IMR-90 (cell line): ENCODE results near the gene MS4A5. TPM values are rescaled to one million over a fixed set of nuclear protein-coding genes. Genes with fewer than 3 reads are reported as not detected.

Experiments used
- ATAC-seq: fragments of 200-7000 bp; cut with Tn5 transposase; 2 replicates; pipeline ENCODE4 v1.9.1; 2020; ENCODE audit warnings: low read depth, mild to moderate bottlenecking, moderate library complexity
- BruUV-seq: library from RNA; stranded (reverse); fragments of 400-500 nt; replicated peaks from 2 replicates; lab custom pipeline; 2021; lab: Mats Ljungman, UMichigan
- CTCF ChIA-PET: fragments of 300-600 bp; formaldehyde crosslinking; extraction: SDS; loops from one replicate; lab custom pipeline; 2021; ENCODE audit warnings: antibody characterized with exemption; lab: Yijun Ruan, JAX
- POLR2A ChIA-PET: fragments of 300-600 bp; sonication (Branson Sonifier 250); formaldehyde crosslinking; loops from one replicate; lab custom pipeline; 2022; ENCODE audit warnings: antibody characterized with exemption; ENCODE audit not compliant: unreplicated experiment; lab: Charles Lee
- DNase-seq: peaks from one replicate; pipeline ENCODE4 v3.0.0; 2013
- H2AFZ ChIP-seq: replicated peaks from 2 replicates; pipeline ENCODE3; 2013; ENCODE audit warnings: low read length, mild to moderate bottlenecking; ENCODE audit not compliant: poor library complexity
- H2AK5ac ChIP-seq: 2 replicates; pipeline ENCODE4 v1.6.1; 2013; ENCODE audit warnings: low read depth, low read length, inconsistent platforms
- H2AK9ac ChIP-seq: replicated peaks from 2 replicates; pipeline ENCODE3; 2013; ENCODE audit warnings: mild to moderate bottlenecking, low read depth, low read length, moderate library complexity; ENCODE audit not compliant: poor library complexity
- H2BK120ac ChIP-seq: 2 replicates; pipeline ENCODE4 v1.6.1; 2013; ENCODE audit warnings: low read depth, low read length, inconsistent platforms
- H2BK15ac ChIP-seq: 3 replicates; pipeline ENCODE4 v1.6.1; 2013; ENCODE audit warnings: low read depth, low read length, inconsistent platforms
- H2BK20ac ChIP-seq: 2 replicates; pipeline ENCODE4 v1.6.1; 2013; ENCODE audit warnings: low read depth, mild to moderate bottlenecking, inconsistent platforms, low read length, moderate library complexity
- H2BK5ac ChIP-seq: 2 replicates; pipeline ENCODE4 v1.6.1; 2013; ENCODE audit warnings: mild to moderate bottlenecking, low read depth, low read length, inconsistent platforms; ENCODE audit not compliant: poor library complexity, severe bottlenecking
- H3K14ac ChIP-seq: replicated peaks from 2 replicates; pipeline ENCODE4 v1.6.1; 2013; ENCODE audit warnings: low read depth, low read length, inconsistent platforms
- H3K18ac ChIP-seq: 2 replicates; pipeline ENCODE4 v1.6.1; 2013; ENCODE audit warnings: low read depth, low read length, control low read depth
- H3K23ac ChIP-seq: 2 replicates; pipeline ENCODE4 v1.6.1; 2013; ENCODE audit warnings: low read depth, low read length, inconsistent platforms
- H3K27ac ChIP-seq: 2 replicates; pipeline ENCODE4 v1.5.1; 2013; ENCODE audit warnings: mild to moderate bottlenecking, control low read depth, low read length; ENCODE audit not compliant: insufficient read depth
- H3K27me3 ChIP-seq: 2 replicates; pipeline ENCODE4 v1.6.1; 2013; ENCODE audit warnings: low read length; ENCODE audit not compliant: control insufficient read depth, insufficient read depth
- H3K36me3 ChIP-seq: 2 replicates; pipeline ENCODE4 v1.6.1; 2013; ENCODE audit warnings: low read length, mixed read lengths; ENCODE audit not compliant: control insufficient read depth, insufficient read depth
- H3K4ac ChIP-seq: 2 replicates; pipeline ENCODE4 v1.6.1; 2013; ENCODE audit warnings: low read depth, low read length, inconsistent platforms
- H3K4me1 ChIP-seq: 2 replicates; pipeline ENCODE4 v1.6.1; 2013; ENCODE audit warnings: low read length, mixed read lengths; ENCODE audit not compliant: control insufficient read depth, insufficient read depth
- H3K4me2 ChIP-seq: 2 replicates; pipeline ENCODE4 v1.6.1; 2013; ENCODE audit warnings: low read depth, mild to moderate bottlenecking, control low read depth, low read length, moderate library complexity
- H3K4me3 ChIP-seq: 2 replicates; pipeline ENCODE4 v1.5.1; 2013; ENCODE audit warnings: low read depth, mild to moderate bottlenecking, control low read depth, low read length, moderate library complexity; ENCODE audit not compliant: insufficient read depth
- H3K56ac ChIP-seq: 2 replicates; pipeline ENCODE4 v1.6.1; 2013; ENCODE audit warnings: low read length, inconsistent platforms; ENCODE audit not compliant: insufficient read depth; ENCODE audit errors: extremely low read depth
- H3K79me1 ChIP-seq, 2 experiments: 2 replicates each; pipeline ENCODE4 v1.6.1; 2013; ENCODE audit warnings: low read length in 2 of 2, inconsistent platforms in 1 of 2, low read depth in 1 of 2
- H3K9ac ChIP-seq: 2 replicates; pipeline ENCODE4 v1.6.1; 2013; ENCODE audit warnings: low read depth, low read length, control low read depth
- H3K9me1 ChIP-seq: 2 replicates; pipeline ENCODE4 v1.6.1; 2013; ENCODE audit warnings: low read length, inconsistent platforms; ENCODE audit not compliant: insufficient read depth
- H3K9me3 ChIP-seq: 2 replicates; pipeline ENCODE4 v1.6.1; 2013; ENCODE audit warnings: low read length; ENCODE audit not compliant: control insufficient read depth, insufficient read depth
- H4K20me1 ChIP-seq: 2 replicates; pipeline ENCODE4 v1.6.1; 2013; ENCODE audit warnings: low read length, inconsistent platforms; ENCODE audit not compliant: insufficient read depth
- H4K5ac ChIP-seq: 2 replicates; pipeline ENCODE4 v1.6.1; 2013; ENCODE audit warnings: mild to moderate bottlenecking, low read depth, low read length, control low read depth
- H4K8ac ChIP-seq, 2 experiments: 2 replicates each; pipeline ENCODE4 v1.6.1; 2013; ENCODE audit warnings: low read depth in 2 of 2, low read length in 2 of 2, control low read depth in 1 of 2, inconsistent platforms in 1 of 2
- H4K91ac ChIP-seq: 2 replicates; pipeline ENCODE4 v1.6.1; 2013; ENCODE audit warnings: low read depth, low read length, inconsistent platforms; ENCODE audit not compliant: insufficient read depth
- BHLHE40 ChIP-seq: fragments of 150-350 bp; IDR thresholded peaks from 2 replicates; pipeline ENCODE4 v1.6.1; 2016; ENCODE audit warnings: mild to moderate bottlenecking, low read depth, low read length
- CEBPB ChIP-seq: IDR thresholded peaks from 2 replicates; pipeline ENCODE4 v1.6.1; 2012; ENCODE audit warnings: low read depth, low read length, improper control_type of control experiment
- CHD1 ChIP-seq: IDR thresholded peaks from 2 replicates; pipeline ENCODE4 v1.6.1; 2012; ENCODE audit warnings: low read depth, low read length, improper control_type of control experiment
- FOS ChIP-seq: fragments of 150-350 bp; IDR thresholded peaks from 2 replicates; pipeline ENCODE4 v1.6.1; 2016; ENCODE audit warnings: low read depth, low read length
- MAFK ChIP-seq: IDR thresholded peaks from 2 replicates; pipeline ENCODE4 v1.6.1; 2012; ENCODE audit warnings: low read depth, low read length, improper control_type of control experiment
- MAZ ChIP-seq: IDR thresholded peaks from 2 replicates; pipeline ENCODE4 v1.6.1; 2012; ENCODE audit warnings: low read depth, mild to moderate bottlenecking, low read length, improper control_type of control experiment, moderate library complexity, borderline replicate concordance
- MXI1 ChIP-seq: IDR thresholded peaks from 2 replicates; pipeline ENCODE4 v1.6.1; 2012; ENCODE audit warnings: low read depth, mild to moderate bottlenecking, low read length, moderate library complexity, borderline replicate concordance
- NFE2L2 ChIP-seq: fragments of 150-350 bp; IDR thresholded peaks from 2 replicates; pipeline ENCODE4 v1.6.1; 2016; ENCODE audit warnings: low read depth, mild to moderate bottlenecking, low read length
- POLR2A ChIP-seq: IDR thresholded peaks from 2 replicates; pipeline ENCODE4 v1.6.1; 2012; ENCODE audit warnings: mild to moderate bottlenecking, low read depth, low read length
- RAD21 ChIP-seq: IDR thresholded peaks from 2 replicates; pipeline ENCODE4 v1.6.1; 2012; ENCODE audit warnings: low read length, improper control_type of control experiment
- RCOR1 ChIP-seq: IDR thresholded peaks from 2 replicates; pipeline ENCODE4 v1.6.1; 2012; ENCODE audit warnings: mild to moderate bottlenecking, low read length, improper control_type of control experiment; ENCODE audit not compliant: insufficient replicate concordance
- RFX5 ChIP-seq: IDR thresholded peaks from 2 replicates; pipeline ENCODE4 v1.8.0; 2012; ENCODE audit warnings: low read depth, mild to moderate bottlenecking, low read length, moderate library complexity
- SMC3 ChIP-seq: fragments of 150-350 bp; IDR thresholded peaks from 2 replicates; pipeline ENCODE4 v1.6.1; 2016; ENCODE audit warnings: low read depth, mild to moderate bottlenecking, antibody characterized with exemption, low read length, moderate library complexity
- USF2 ChIP-seq: fragments of 150-350 bp; IDR thresholded peaks from 2 replicates; pipeline ENCODE4 v1.6.1; 2017; ENCODE audit warnings: mild to moderate bottlenecking, antibody characterized with exemption, low read length, low read depth
- WGBS, 2 experiments: methylation state at CpG; one replicate each; pipeline versions ENCODE4 v1.1.5 to v1.1.7; 2013; ENCODE audit warnings: missing lambda C conversion rate in 2 of 2; ENCODE audit not compliant: insufficient read length in 1 of 2; ENCODE audit errors: extremely low coverage in 2 of 2; 5-methylcytosine and 5-hydroxymethylcytosine counted together
- dilution Hi-C: fragments of 300-500 bp; cut with HindIII; formaldehyde crosslinking; loops from one replicate; pipeline ENCODE4 v1.14.3; 2018; ENCODE audit warnings: low sequenced_read_pairs; ENCODE audit not compliant: unreplicated experiment
- in situ Hi-C: fragments of 300-500 bp; cut with MboI; formaldehyde crosslinking; loops from 3 replicates; pipeline ENCODE4 v1.14.3; 2019; ENCODE audit warnings: low sequenced_read_pairs, inconsistent platforms, mixed read lengths
- intact Hi-C: fragments of 100-400 bp; cut with micrococcal nuclease; formaldehyde crosslinking; loops from 2 replicates; pipeline ENCODE4 v1.10.0; 2022
- polyA plus RNA-seq, 3 experiments: library from polyadenylated mRNA; depleted of rRNA; stranded (reverse); fragments of >200 nt; gene quantifications; 2 replicates each; pipeline ENCODE4 v1.2.3, GENCODE V29; 2012; ENCODE audit warnings: low replicate concordance in 1 of 3
- total RNA-seq: library from RNA; depleted of rRNA; stranded (reverse); fragments of >200 nt; gene quantifications from 2 replicates; pipeline ENCODE4 v1.2.3, GENCODE V29; 2012
- TF ChIP-seq, protein P1 (sequence below): fragments of 150-350 bp; IDR thresholded peaks from 2 replicates; pipeline ENCODE4 v1.6.1; 2016; ENCODE audit warnings: low read depth, mild to moderate bottlenecking, low read length, moderate library complexity, borderline replicate concordance
- TF ChIP-seq, protein P2 (sequence below): conservative IDR thresholded peaks from 2 replicates; pipeline ENCODE4 v1.5.1; 2012; ENCODE audit warnings: mild to moderate bottlenecking, low read depth, low read length, improper control_type of control experiment

Gene MS4A5
- total and polyA plus RNA-seq, 2 of the 4 experiments (the other 2 are of a cell fraction) = not detected

- Histone ChIP-seq H3K9ac (no peak overlapping the region), H3K4ac (no peak overlapping the region), H3K18ac (no peak overlapping the region), H3K79me1 (no peaks in the 10 kb centered on the region), H2AK5ac (no peak overlapping the region), H3K27me3 (no peaks in the 10 kb centered on the region), H3K4me1 (no peaks in the 10 kb centered on the region), H3K4me3 (no peak overlapping the region), H2BK15ac (no peak overlapping the region), H3K9me3 (peaks cover 2% of the 10 kb centered on the region), H3K4me2 (no peak overlapping the region), H2BK20ac (no peak overlapping the region), H3K23ac (no peak overlapping the region), H2AK9ac (no peak overlapping the region), H4K20me1 (no peaks in the 10 kb centered on the region), H4K8ac (no peak overlapping the region), H3K9me1 (no peaks in the 10 kb centered on the region), H4K5ac (no peak overlapping the region), H3K14ac (no peak overlapping the region), H2AFZ (no peak overlapping the region), H3K36me3 (no peaks in the 10 kb centered on the region), H2BK5ac (no peak overlapping the region), H3K56ac (no peak overlapping the region), H4K91ac (no peak overlapping the region), H3K27ac (no peak overlapping the region), H2BK120ac (no peak overlapping the region)
- WGBS, 2 experiments = no CpG with 5 or more reads among the region's 7 CpGs
- intact Hi-C loops (no loop called here), dilution Hi-C loops (no loop called here), in situ Hi-C loops (no loop called here)
- no peak for DNase-seq
- TF ChIP-seq MAZ = no peak
- TF ChIP-seq USF2 = no peak
- no peak for TF ChIP-seq BHLHE40
- TF ChIP-seq RAD21 = no peak
- TF ChIP-seq MXI1 = no peak
- no peak for TF ChIP-seq CHD1
- TF ChIP-seq CEBPB = no peak
- TF ChIP-seq RFX5 = no peak
- no peak for TF ChIP-seq FOS
- no peak for TF ChIP-seq NFE2L2
- no peak for TF ChIP-seq POLR2A
- TF ChIP-seq, protein P1, sequence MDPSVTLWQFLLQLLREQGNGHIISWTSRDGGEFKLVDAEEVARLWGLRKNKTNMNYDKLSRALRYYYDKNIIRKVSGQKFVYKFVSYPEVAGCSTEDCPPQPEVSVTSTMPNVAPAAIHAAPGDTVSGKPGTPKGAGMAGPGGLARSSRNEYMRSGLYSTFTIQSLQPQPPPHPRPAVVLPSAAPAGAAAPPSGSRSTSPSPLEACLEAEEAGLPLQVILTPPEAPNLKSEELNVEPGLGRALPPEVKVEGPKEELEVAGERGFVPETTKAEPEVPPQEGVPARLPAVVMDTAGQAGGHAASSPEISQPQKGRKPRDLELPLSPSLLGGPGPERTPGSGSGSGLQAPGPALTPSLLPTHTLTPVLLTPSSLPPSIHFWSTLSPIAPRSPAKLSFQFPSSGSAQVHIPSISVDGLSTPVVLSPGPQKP = no peak
- no peak for TF ChIP-seq RCOR1
- TF ChIP-seq, protein P2, sequence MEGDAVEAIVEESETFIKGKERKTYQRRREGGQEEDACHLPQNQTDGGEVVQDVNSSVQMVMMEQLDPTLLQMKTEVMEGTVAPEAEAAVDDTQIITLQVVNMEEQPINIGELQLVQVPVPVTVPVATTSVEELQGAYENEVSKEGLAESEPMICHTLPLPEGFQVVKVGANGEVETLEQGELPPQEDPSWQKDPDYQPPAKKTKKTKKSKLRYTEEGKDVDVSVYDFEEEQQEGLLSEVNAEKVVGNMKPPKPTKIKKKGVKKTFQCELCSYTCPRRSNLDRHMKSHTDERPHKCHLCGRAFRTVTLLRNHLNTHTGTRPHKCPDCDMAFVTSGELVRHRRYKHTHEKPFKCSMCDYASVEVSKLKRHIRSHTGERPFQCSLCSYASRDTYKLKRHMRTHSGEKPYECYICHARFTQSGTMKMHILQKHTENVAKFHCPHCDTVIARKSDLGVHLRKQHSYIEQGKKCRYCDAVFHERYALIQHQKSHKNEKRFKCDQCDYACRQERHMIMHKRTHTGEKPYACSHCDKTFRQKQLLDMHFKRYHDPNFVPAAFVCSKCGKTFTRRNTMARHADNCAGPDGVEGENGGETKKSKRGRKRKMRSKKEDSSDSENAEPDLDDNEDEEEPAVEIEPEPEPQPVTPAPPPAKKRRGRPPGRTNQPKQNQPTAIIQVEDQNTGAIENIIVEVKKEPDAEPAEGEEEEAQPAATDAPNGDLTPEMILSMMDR = no peak
- TF ChIP-seq SMC3 = no peak
- TF ChIP-seq MAFK = no peak
- ChIA-PET CTCF (no interaction called here), POLR2A (no interaction called here)
- no peak for ATAC-seq
- no TSS peak for BruUV-seq
These were observed 34.5 kb upstream of the MS4A5 start for GRCh38 chr11:60394666-60395380.
